AG10803 (cell line): Measurements from ENCODE around the gene CUL9.
A peak's percentile ranks its signal among the peaks of the same experiment; 100 is the strongest.

ENCODE experiments used
- DNase-seq: peaks from one replicate; pipeline ENCODE4 v3.0.0; 2010; ENCODE audit warnings: low read depth
- H3K4me3 ChIP-seq: 2 replicates; pipeline ENCODE4 v1.5.1; 2011; ENCODE audit warnings: mild to moderate bottlenecking, low read length, control low read depth
- CTCF ChIP-seq: conservative IDR thresholded peaks from 2 replicates; pipeline ENCODE4 v1.5.1; 2011; ENCODE audit warnings: mild to moderate bottlenecking, low read length, control low read depth, inconsistent platforms

Gene CUL9

GRCh38 chr6:43262780-43263313 lies 80.9 kb downstream of the CUL9 start:
- TF ChIP-seq CTCF = no peak
- DNase-seq = no peak
- no peak overlapping the region for H3K4me3 ChIP-seq

GRCh38 chr6:43263314-43264178 lies 81.5 kb downstream of the CUL9 start:
- peak; percentile 62 for DNase-seq
- TF ChIP-seq CTCF = peak; percentile 80
- no peak overlapping the region for H3K4me3 ChIP-seq

- H3K4me3 ChIP-seq = no peak overlapping the region
- TF ChIP-seq CTCF = no peak
- no peak for DNase-seq
These were observed 82.7 kb downstream of the CUL9 start for GRCh38 chr6:43264599-43265145.

GRCh38 chr6:43265564-43265963 lies 83.6 kb downstream of the CUL9 start:
- H3K4me3 ChIP-seq = no peak overlapping the region
- no peak for TF ChIP-seq CTCF
- DNase-seq = no peak

- TF ChIP-seq CTCF = no peak
- no peak overlapping the region for H3K4me3 ChIP-seq
- DNase-seq = no peak
These were observed 85.8 kb downstream of the CUL9 start for GRCh38 chr6:43267619-43268354.

GRCh38 chr6:43268355-43268700 lies 86.3 kb downstream of the CUL9 start:
- no peak for TF ChIP-seq CTCF
- no peak for DNase-seq
- no peak overlapping the region for H3K4me3 ChIP-seq
